ENCODE measurements around the gene OPCML. TPM values are rescaled to one million over a fixed set of nuclear protein-coding genes. Genes with fewer than 3 reads are reported as not detected.

Gene OPCML
- polyA plus RNA-seq, 1 donor (not counting 4 experiments of a cell fraction or from before 2014, with no cell fraction given), result 0.04 TPM

GRCh38 chr11:132790971-132791370, 741.3 kb downstream of the OPCML start:
- Histone ChIP-seq H3K79me2 (ENCODE audit: control insufficient read depth, insufficient read depth, low read length) (no peaks in the 10 kb centered on the region), H3K9ac (ENCODE audit: control insufficient read depth, extremely low read depth, insufficient read depth, low read length) (no peak overlapping the region), H3K4me1 (ENCODE audit: control insufficient read depth, extremely low read depth, insufficient read depth, low read length) (no peaks in the 10 kb centered on the region), H3K9me3 (ENCODE audit: control insufficient read depth, low read depth, low read length) (no peaks in the 10 kb centered on the region), H3K27ac (ENCODE audit: control insufficient read depth, insufficient read depth, low read length) (no peak overlapping the region), H3K9me1 (ENCODE audit: control insufficient read depth, extremely low read depth, insufficient read depth, low read length) (no peaks in the 10 kb centered on the region), H2AFZ (ENCODE audit: control insufficient read depth, low read length) (no peak overlapping the region), H3K4me2 (ENCODE audit: control insufficient read depth, extremely low read depth, insufficient read depth, low read depth, low read length) (no peak overlapping the region), H3K27me3 (ENCODE audit: control insufficient read depth, extremely low read depth, insufficient read depth, low read length) (no peaks in the 10 kb centered on the region), H4K20me1 (ENCODE audit: control insufficient read depth, extremely low read depth, insufficient read depth, low read length) (no peaks in the 10 kb centered on the region), H3K4me3 (ENCODE audit: control insufficient read depth in 2 of 3, extremely low read depth in 1 of 3, insufficient read depth in 2 of 3, low read depth in 1 of 3, low read length in 3 of 3) (no peak overlapping the region), H3K36me3 (ENCODE audit: control insufficient read depth in 2 of 2, extremely low read depth in 1 of 2, insufficient read depth in 2 of 2, low read length in 2 of 2) (no peaks in the 10 kb centered on the region)
- DNase-seq (ENCODE audit: low read depth, low spot score) (no peak), FAIRE-seq (no peak)
- dilution Hi-C loops (cut with MboI; ENCODE audit: extremely low pct_ligation_motif_present, low sequenced_read_pairs), result no loop called here
- TF ChIP-seq CTCF (optimal IDR thresholded peaks at IDR 0.05 in 1 of 3, IDR thresholded peaks at IDR 0.05 in 1 of 3, conservative IDR thresholded peaks at IDR 0.05 in 1 of 3; ENCODE audit: extremely low read depth in 1 of 3, insufficient read depth in 2 of 3, low read length in 3 of 3), result no peak
- TF ChIP-seq EZH2 (IDR thresholded peaks at IDR 0.05; ENCODE audit: low read length), result no peak

GRCh38 chr11:132790466-132790865, 741.8 kb downstream of the OPCML start:
- no peaks in the 10 kb centered on the region for H3K27me3 ChIP-seq (ENCODE audit: control insufficient read depth, extremely low read depth, insufficient read depth, low read length)
- H3K9me3 ChIP-seq (ENCODE audit: control insufficient read depth, low read depth, low read length), result no peaks in the 10 kb centered on the region
- no peaks in the 10 kb centered on the region for H3K79me2 ChIP-seq (ENCODE audit: control insufficient read depth, insufficient read depth, low read length)
- FAIRE-seq (no peak), DNase-seq (ENCODE audit: low read depth, low spot score) (no peak)
- no peaks in the 10 kb centered on the region for H3K9me1 ChIP-seq (ENCODE audit: control insufficient read depth, extremely low read depth, insufficient read depth, low read length)
- dilution Hi-C loops (cut with MboI; ENCODE audit: extremely low pct_ligation_motif_present, low sequenced_read_pairs), result no loop called here
- H3K36me3 ChIP-seq (ENCODE audit: control insufficient read depth in 2 of 2, extremely low read depth in 1 of 2, insufficient read depth in 2 of 2, low read length in 2 of 2), result no peaks in the 10 kb centered on the region
- H3K9ac ChIP-seq (ENCODE audit: control insufficient read depth, extremely low read depth, insufficient read depth, low read length), result no peak overlapping the region
- H2AFZ ChIP-seq (ENCODE audit: control insufficient read depth, low read length), result no peak overlapping the region
- no peak overlapping the region for H3K27ac ChIP-seq (ENCODE audit: control insufficient read depth, insufficient read depth, low read length)
- H3K4me2 ChIP-seq (ENCODE audit: control insufficient read depth, extremely low read depth, insufficient read depth, low read depth, low read length), result no peak overlapping the region
- no peak overlapping the region for H3K4me3 ChIP-seq (ENCODE audit: control insufficient read depth in 2 of 3, extremely low read depth in 1 of 3, insufficient read depth in 2 of 3, low read depth in 1 of 3, low read length in 3 of 3)
- no peaks in the 10 kb centered on the region for H3K4me1 ChIP-seq (ENCODE audit: control insufficient read depth, extremely low read depth, insufficient read depth, low read length)
- no peaks in the 10 kb centered on the region for H4K20me1 ChIP-seq (ENCODE audit: control insufficient read depth, extremely low read depth, insufficient read depth, low read length)
- no peak for TF ChIP-seq EZH2 (IDR thresholded peaks at IDR 0.05; ENCODE audit: low read length)
- TF ChIP-seq CTCF (optimal IDR thresholded peaks at IDR 0.05 in 1 of 3, IDR thresholded peaks at IDR 0.05 in 1 of 3, conservative IDR thresholded peaks at IDR 0.05 in 1 of 3; ENCODE audit: extremely low read depth in 1 of 3, insufficient read depth in 2 of 3, low read length in 3 of 3), result no peak

All from keratinocyte (primary cell).